Upper lobe of right lung (tissue), 1 donor: ENCODE results near the gene PLK5. TPM values are rescaled to one million over a fixed set of nuclear protein-coding genes. Genes with fewer than 3 reads are reported as not detected.
"Not testable (repeated sequence)": the region's sequence is repeated elsewhere in the genome, so short reads cannot be mapped to it uniquely, and the experiment has no call there.

Experiments used
- ATAC-seq: fragments of 200-7000 bp; cut with Tn5 transposase; one replicate; pipeline ENCODE4 v1.9.1; 2020; ENCODE audit warnings: mild to moderate bottlenecking, moderate library complexity
- DNase-seq: peaks from one replicate; pipeline ENCODE4 v3.0.0-alpha.2; 2020
- H3K27ac ChIP-seq: fragments of 200-600 bp; one replicate; pipeline ENCODE4 v1.8.0; 2022
- H3K27me3 ChIP-seq: fragments of 200-600 bp; one replicate; pipeline ENCODE4 v1.8.0; 2022; ENCODE audit warnings: mild to moderate bottlenecking
- H3K36me3 ChIP-seq: fragments of 200-600 bp; one replicate; pipeline ENCODE4 v1.8.0; 2022
- H3K4me1 ChIP-seq: fragments of 200-600 bp; one replicate; pipeline ENCODE4 v1.8.0; 2022
- H3K4me3 ChIP-seq: fragments of 200-600 bp; one replicate; pipeline ENCODE4 v1.8.0; 2022; ENCODE audit warnings: mild to moderate bottlenecking
- H3K9me3 ChIP-seq: fragments of 200-600 bp; one replicate; pipeline ENCODE4 v1.8.0; 2022
- CTCF ChIP-seq: fragments of 200-600 bp; IDR thresholded peaks from one replicate; pipeline ENCODE4 v1.8.0; 2022; ENCODE audit warnings: antibody characterized with exemption
- intact Hi-C: fragments of 100-400 bp; cut with DNase I; formaldehyde crosslinking; loops from one replicate; pipeline ENCODE4 v1.11.0; 2022
- total RNA-seq: library from RNA; stranded (reverse); fragmentation: NEBNext Ultra II Directional; extraction: Animal tissue kit (Norgen Biotek cat#: 25700); gene quantifications from one replicate; pipeline ENCODE4 v1.2.1, GENCODE V29; 2021
- donor health status: DM: no; HTN: yes; CAD: no; lungs with severe emphysema.

Gene PLK5
- total RNA-seq, 1 donor from 2014 or later = not detected

- no peak for TF ChIP-seq CTCF
- Histone ChIP-seq H3K36me3 (no peaks in the 10 kb centered on the region), H3K9me3 (no peaks in the 10 kb centered on the region), H3K27ac (no peak overlapping the region), H3K27me3 (peaks cover 40% of the 10 kb centered on the region), H3K4me3 (no peak overlapping the region), H3K4me1 (no peaks in the 10 kb centered on the region)
- intact Hi-C loops = no loop called here
- ATAC-seq = no peak
- no peak for DNase-seq
Measured at GRCh38 chr19:1531587-1531986, 7.7 kb downstream of the PLK5 start.

GRCh38 chr19:1532003-1532402, 8.1 kb downstream of the PLK5 start:
- H3K4me3 ChIP-seq = no peak overlapping the region
- ATAC-seq (no peak), DNase-seq (no peak)
- H3K27me3 ChIP-seq = peaks cover 37% of the 10 kb centered on the region
- no peak for TF ChIP-seq CTCF
- no peaks in the 10 kb centered on the region for H3K36me3 ChIP-seq
- no peaks in the 10 kb centered on the region for H3K4me1 ChIP-seq
- intact Hi-C loops = no loop called here
- H3K9me3 ChIP-seq = no peaks in the 10 kb centered on the region
- H3K27ac ChIP-seq = no peak overlapping the region

- TF ChIP-seq CTCF = no peak
- intact Hi-C loops = no loop called here
- Histone ChIP-seq H3K4me1 (no peaks in the 10 kb centered on the region), H3K36me3 (no peaks in the 10 kb centered on the region), H3K27ac (no peak overlapping the region), H3K27me3 (peaks cover 38% of the 10 kb centered on the region), H3K9me3 (no peaks in the 10 kb centered on the region), H3K4me3 (no peak overlapping the region)
- ATAC-seq (no peak), DNase-seq (no peak)
Measured at GRCh38 chr19:1533510-1534150, 9.8 kb downstream of the PLK5 start.

- Histone ChIP-seq H3K27ac (no peak overlapping the region), H3K27me3 (peaks cover 30% of the 10 kb centered on the region), H3K9me3 (no peaks in the 10 kb centered on the region), H3K4me1 (no peaks in the 10 kb centered on the region), H3K4me3 (no peak overlapping the region), H3K36me3 (no peaks in the 10 kb centered on the region)
- DNase-seq = no peak
- TF ChIP-seq CTCF = no peak
- peak; percentile 28 for ATAC-seq
- intact Hi-C loops = no loop called here
Measured at GRCh38 chr19:1534972-1535371, 11.1 kb downstream of the PLK5 start.

- ATAC-seq, H3K4me3 ChIP-seq, H3K9me3 ChIP-seq, intact Hi-C loops, DNase-seq, H3K36me3 ChIP-seq, H3K27ac ChIP-seq, H3K4me1 ChIP-seq: not testable (repeated sequence)
- peaks cover 30% of the 10 kb centered on the region for H3K27me3 ChIP-seq
Measured at GRCh38 chr19:1535699-1536098, 11.8 kb downstream of the PLK5 start.

- H3K9me3 ChIP-seq = no peaks in the 10 kb centered on the region
- no peaks in the 10 kb centered on the region for H3K36me3 ChIP-seq
- no peak for TF ChIP-seq CTCF
- H3K27ac ChIP-seq = no peak overlapping the region
- H3K4me1 ChIP-seq = no peaks in the 10 kb centered on the region
- intact Hi-C loops = no loop called here
- peaks cover 12% of the 10 kb centered on the region for H3K27me3 ChIP-seq
- H3K4me3 ChIP-seq = no peak overlapping the region
- ATAC-seq (no peak), DNase-seq (no peak)
Measured at GRCh38 chr19:1538978-1539377, 15.1 kb downstream of the PLK5 start.

- H3K9me3 ChIP-seq, ATAC-seq, H3K4me1 ChIP-seq, H3K36me3 ChIP-seq, H3K27ac ChIP-seq, H3K4me3 ChIP-seq, DNase-seq: not testable (repeated sequence)
- intact Hi-C loops = loop anchor here (10.0 kb wide), 2 partner anchors 135 to 225 kb away; no protein-coding TSS in a partner anchor
- H3K27me3 ChIP-seq = peaks cover 12% of the 10 kb centered on the region
Measured at GRCh38 chr19:1539749-1540148, 15.9 kb downstream of the PLK5 start.
